Ishikawa (cell line): Measurements from ENCODE around the gene DLD.

Experiments used
- CEBPB ChIP-seq: IDR thresholded peaks from 2 replicates; pipeline ENCODE4 v1.6.1; 2012
- CREB1 ChIP-seq: IDR thresholded peaks from 2 replicates; pipeline ENCODE4 v1.6.1; 2012; ENCODE audit warnings: low read depth
- EGR1 ChIP-seq: IDR thresholded peaks from 2 replicates; pipeline ENCODE4 v1.6.1; 2012
- EP300 ChIP-seq: IDR thresholded peaks from 2 replicates; pipeline ENCODE4 v1.6.1; 2012; ENCODE audit warnings: borderline replicate concordance
- FOXM1 ChIP-seq: IDR thresholded peaks from 2 replicates; pipeline ENCODE4 v1.6.1; 2012; ENCODE audit warnings: low read depth, borderline replicate concordance
- NFIC ChIP-seq: IDR thresholded peaks from 2 replicates; pipeline ENCODE4 v1.6.1; 2012
- RAD21 ChIP-seq: IDR thresholded peaks from 2 replicates; pipeline ENCODE4 v1.6.1; 2012; ENCODE audit warnings: low read depth
- TAF1 ChIP-seq: IDR thresholded peaks from 2 replicates; pipeline ENCODE4 v1.6.1; 2012; ENCODE audit warnings: low read depth, mild to moderate bottlenecking
- TCF12 ChIP-seq: IDR thresholded peaks from 2 replicates; pipeline ENCODE4 v1.6.1; 2012; ENCODE audit warnings: low read depth
- TEAD4 ChIP-seq: IDR thresholded peaks from 2 replicates; pipeline ENCODE4 v1.6.1; 2012
- YY1 ChIP-seq: IDR thresholded peaks from 2 replicates; pipeline ENCODE4 v1.6.1; 2012; ENCODE audit warnings: low read depth
- ZBTB7A ChIP-seq: IDR thresholded peaks from 2 replicates; pipeline ENCODE4 v1.6.1; 2012; ENCODE audit warnings: low read depth
- TF ChIP-seq, protein P1 (sequence below): IDR thresholded peaks from 2 replicates; pipeline ENCODE4 v1.6.1; 2012
- TF ChIP-seq, protein P2 (sequence below): IDR thresholded peaks from 2 replicates; pipeline ENCODE4 v1.6.1; 2012
- TF ChIP-seq, protein P3 (sequence below): IDR thresholded peaks from 2 replicates; pipeline ENCODE4 v1.6.1; 2012; ENCODE audit warnings: low read depth, mild to moderate bottlenecking

Gene DLD

DNA sequence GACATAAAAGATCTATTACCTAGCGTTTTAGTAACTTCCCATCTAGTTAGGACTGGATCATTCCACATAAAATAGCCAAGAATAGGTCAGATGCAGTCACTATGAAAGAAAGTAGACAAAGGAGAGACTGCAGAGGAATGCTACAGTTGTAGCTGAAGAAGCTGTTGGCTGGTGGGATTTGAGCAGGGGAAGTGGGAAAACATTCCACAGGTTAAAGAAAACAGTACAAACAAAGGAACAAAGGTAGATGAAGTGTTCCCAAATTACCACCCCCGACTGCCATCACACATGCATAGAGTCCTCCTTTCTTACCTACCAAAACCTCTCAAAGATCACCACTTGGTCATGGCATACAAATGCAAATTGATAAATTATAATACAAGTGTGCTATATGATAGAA lies 41.8 kb downstream of the DLD start:
- TF ChIP-seq, protein P1, sequence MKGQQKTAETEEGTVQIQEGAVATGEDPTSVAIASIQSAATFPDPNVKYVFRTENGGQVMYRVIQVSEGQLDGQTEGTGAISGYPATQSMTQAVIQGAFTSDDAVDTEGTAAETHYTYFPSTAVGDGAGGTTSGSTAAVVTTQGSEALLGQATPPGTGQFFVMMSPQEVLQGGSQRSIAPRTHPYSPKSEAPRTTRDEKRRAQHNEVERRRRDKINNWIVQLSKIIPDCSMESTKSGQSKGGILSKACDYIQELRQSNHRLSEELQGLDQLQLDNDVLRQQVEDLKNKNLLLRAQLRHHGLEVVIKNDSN = no peak
- TF ChIP-seq FOXM1 (no peak), CREB1 (no peak), EP300 (no peak), RAD21 (no peak), CEBPB (no peak), NFIC (no peak), TEAD4 (no peak), ZBTB7A (no peak), TAF1 (no peak), EGR1 (no peak), TCF12 (no peak), YY1 (no peak)
- TF ChIP-seq, protein P2, sequence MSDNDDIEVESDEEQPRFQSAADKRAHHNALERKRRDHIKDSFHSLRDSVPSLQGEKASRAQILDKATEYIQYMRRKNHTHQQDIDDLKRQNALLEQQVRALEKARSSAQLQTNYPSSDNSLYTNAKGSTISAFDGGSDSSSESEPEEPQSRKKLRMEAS = no peak
- TF ChIP-seq, protein P3, sequence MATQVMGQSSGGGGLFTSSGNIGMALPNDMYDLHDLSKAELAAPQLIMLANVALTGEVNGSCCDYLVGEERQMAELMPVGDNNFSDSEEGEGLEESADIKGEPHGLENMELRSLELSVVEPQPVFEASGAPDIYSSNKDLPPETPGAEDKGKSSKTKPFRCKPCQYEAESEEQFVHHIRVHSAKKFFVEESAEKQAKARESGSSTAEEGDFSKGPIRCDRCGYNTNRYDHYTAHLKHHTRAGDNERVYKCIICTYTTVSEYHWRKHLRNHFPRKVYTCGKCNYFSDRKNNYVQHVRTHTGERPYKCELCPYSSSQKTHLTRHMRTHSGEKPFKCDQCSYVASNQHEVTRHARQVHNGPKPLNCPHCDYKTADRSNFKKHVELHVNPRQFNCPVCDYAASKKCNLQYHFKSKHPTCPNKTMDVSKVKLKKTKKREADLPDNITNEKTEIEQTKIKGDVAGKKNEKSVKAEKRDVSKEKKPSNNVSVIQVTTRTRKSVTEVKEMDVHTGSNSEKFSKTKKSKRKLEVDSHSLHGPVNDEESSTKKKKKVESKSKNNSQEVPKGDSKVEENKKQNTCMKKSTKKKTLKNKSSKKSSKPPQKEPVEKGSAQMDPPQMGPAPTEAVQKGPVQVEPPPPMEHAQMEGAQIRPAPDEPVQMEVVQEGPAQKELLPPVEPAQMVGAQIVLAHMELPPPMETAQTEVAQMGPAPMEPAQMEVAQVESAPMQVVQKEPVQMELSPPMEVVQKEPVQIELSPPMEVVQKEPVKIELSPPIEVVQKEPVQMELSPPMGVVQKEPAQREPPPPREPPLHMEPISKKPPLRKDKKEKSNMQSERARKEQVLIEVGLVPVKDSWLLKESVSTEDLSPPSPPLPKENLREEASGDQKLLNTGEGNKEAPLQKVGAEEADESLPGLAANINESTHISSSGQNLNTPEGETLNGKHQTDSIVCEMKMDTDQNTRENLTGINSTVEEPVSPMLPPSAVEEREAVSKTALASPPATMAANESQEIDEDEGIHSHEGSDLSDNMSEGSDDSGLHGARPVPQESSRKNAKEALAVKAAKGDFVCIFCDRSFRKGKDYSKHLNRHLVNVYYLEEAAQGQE = no peak

DNA sequence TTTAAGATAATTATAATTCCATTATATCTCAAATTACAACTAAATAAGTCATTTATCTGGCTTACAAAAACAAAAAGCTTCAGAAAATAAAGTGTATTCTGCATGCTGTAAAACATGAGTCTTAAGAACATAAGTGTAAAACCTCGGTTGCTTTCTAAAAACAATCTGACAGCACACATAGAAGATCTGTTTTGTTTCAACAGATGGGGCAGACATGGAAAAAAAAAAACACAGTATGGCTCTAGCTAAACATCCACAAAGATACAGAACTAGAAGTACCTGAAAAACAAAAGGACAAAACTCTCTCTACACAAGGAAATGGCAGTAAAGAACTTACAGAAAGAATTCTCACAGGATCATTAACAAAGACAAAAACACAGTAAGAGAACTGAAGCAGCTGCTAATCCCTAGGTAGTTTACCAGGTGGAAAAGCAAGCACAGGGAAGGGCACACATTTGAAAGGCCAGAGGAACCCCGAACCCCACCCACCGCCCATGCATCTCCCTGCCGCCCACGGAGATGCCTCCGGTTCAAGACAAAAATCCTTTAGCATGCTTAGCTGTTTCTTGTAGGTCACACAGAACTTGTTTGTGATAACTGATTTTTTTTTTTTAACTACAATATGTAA lies 42.5 kb downstream of the DLD start:
- TF ChIP-seq TAF1 (no peak), ZBTB7A (no peak), CEBPB (no peak), EGR1 (0 out of 2 replicates have a peak, but pooled peaks have one; percentile 35), CREB1 (no peak), TCF12 (no peak), NFIC (no peak)

DNA sequence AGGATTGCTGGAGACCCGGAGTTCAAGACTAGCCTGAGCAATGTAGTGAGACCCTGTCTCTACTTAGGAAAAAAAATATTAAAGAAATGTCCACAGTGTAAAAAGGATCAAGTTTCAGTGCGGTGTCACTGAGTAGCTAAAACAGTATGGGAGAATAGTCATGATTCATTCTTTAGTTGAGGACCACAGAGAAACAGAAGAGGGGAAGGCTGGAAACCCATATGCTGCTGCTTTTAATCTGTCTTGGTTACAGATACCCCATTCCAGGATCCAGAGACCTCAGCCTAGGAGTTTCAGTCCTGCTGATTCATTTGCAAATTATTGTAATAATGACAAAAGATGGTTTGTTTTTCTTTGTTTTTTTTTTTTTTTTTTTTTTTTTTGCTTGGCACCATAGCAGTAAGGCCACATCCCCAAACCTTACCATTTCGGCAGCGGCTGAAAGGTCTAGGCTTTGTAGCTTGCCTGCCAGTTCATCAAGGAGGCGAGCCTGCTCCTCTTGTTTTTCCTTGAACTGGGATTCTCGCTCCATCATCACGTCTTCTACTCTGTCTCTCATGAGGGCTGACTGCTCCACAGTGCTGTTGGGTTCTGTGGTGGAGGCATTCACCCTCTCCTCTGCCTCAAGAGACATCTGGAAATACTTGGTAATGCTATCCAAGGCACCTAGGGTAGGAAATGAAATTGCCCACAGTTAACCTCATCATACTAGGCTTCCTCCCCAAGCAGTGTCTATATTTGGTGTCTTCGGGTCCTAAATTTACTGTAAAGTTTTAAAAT lies 44.2 kb downstream of the DLD start:
- TF ChIP-seq CEBPB (no peak), RAD21 (no peak), NFIC (no peak), TCF12 (no peak), CREB1 (no peak), YY1 (no peak), EGR1 (no peak), FOXM1 (no peak)
- TF ChIP-seq, protein P2 = no peak
- TF ChIP-seq, protein P3 = no peak
- TF ChIP-seq, protein P1 = no peak

DNA sequence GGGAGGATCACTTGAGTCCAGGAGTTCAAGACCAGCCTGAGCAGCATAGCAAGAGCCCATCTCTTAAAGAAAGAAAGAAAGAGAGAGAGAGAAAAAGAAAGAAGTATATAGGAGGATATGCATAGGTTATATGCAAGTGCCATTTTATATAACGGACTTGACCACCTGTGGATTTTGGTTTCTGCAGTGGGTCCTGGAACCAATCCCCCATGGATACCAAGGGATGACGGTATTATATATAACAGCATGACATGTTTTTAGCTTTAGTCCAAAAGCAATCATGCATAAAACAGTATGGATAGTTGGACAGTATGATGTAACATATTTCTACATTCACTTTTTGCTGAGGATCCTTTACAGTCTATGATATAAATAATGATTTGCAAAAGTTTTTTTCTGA lies 45.3 kb downstream of the DLD start:
- TF ChIP-seq TCF12 (no peak), EGR1 (no peak)
- TF ChIP-seq, protein P1 = no peak
- TF ChIP-seq, protein P2 = no peak

DNA sequence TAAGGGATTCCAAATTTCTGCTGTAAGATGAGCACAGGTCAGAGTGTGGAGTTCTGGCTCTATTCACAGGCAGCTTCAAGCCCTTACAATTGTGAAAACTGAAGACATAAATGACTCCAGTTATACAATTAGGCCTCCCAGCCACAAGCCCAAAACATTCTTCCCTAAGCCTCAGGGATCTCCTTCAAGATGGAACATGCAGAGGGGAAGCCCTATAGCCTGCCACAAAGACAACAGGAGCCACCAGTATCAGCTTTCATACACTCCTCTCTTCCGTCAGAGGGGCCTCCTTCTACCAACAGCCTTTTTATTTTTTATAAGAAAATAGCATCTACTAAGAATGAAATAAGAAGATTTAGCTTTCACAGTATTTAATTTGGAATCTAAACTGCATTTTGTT lies 46.5 kb downstream of the DLD start:
- TF ChIP-seq TAF1 (no peak), NFIC (no peak), FOXM1 (no peak), TEAD4 (no peak), YY1 (no peak), TCF12 (no peak), RAD21 (no peak), EGR1 (no peak), ZBTB7A (no peak), EP300 (no peak), CREB1 (no peak)
- TF ChIP-seq, protein P1 = no peak
- TF ChIP-seq, protein P3 = no peak
- TF ChIP-seq, protein P2 = no peak
